GM12878 (cell line): ENCODE measurements around the gene TMEM30A.

Experiments used
- GABPA ChIP-seq: IDR thresholded peaks from 2 replicates; pipeline ENCODE4 v1.6.1; 2014; ENCODE audit warnings: antibody characterized with exemption, low read depth, mild to moderate bottlenecking, inconsistent platforms
- MTA3 ChIP-seq: IDR thresholded peaks from 2 replicates; pipeline ENCODE4 v1.6.1; 2012; ENCODE audit warnings: low read length, inconsistent platforms, borderline replicate concordance
- MYC ChIP-seq: IDR thresholded peaks from 2 replicates; pipeline ENCODE4 v1.6.1; 2011; ENCODE audit warnings: mild to moderate bottlenecking, low read length, moderate library complexity, inconsistent platforms; ENCODE audit not compliant: insufficient read depth, insufficient replicate concordance, insufficient read length, severe bottlenecking
- NRF1 ChIP-seq: conservative IDR thresholded peaks from 2 replicates; pipeline ENCODE4 v1.6.1; 2011; ENCODE audit warnings: mild to moderate bottlenecking, low read depth, low read length, improper control_type of control experiment
- POLR2A ChIP-seq: IDR thresholded peaks from 2 replicates; pipeline ENCODE4 v1.6.1; 2011; ENCODE audit warnings: low read depth, mild to moderate bottlenecking, low read length
- RBBP5 ChIP-seq: fragments of 200-600 bp; sonication (generic); conservative IDR thresholded peaks from 2 replicates; pipeline ENCODE4 v1.6.1; 2016
- SMARCA5 ChIP-seq: fragments of 450-650 bp; IDR thresholded peaks from 2 replicates; pipeline ENCODE4 v1.6.1; 2017; ENCODE audit warnings: mild to moderate bottlenecking
- TAF1 ChIP-seq: IDR thresholded peaks from 2 replicates; pipeline ENCODE4 v1.6.1; 2011; ENCODE audit warnings: mild to moderate bottlenecking, low read depth, low read length, borderline replicate concordance
- TF ChIP-seq, protein P1 (sequence below), 3 experiments: IDR thresholded peaks in 2 of 3; conservative IDR thresholded peaks in 1 of 3; 2 replicates each; pipeline ENCODE4 v1.5.1; 2011; ENCODE audit warnings: low read depth in 3 of 3, low read length in 3 of 3, mild to moderate bottlenecking in 3 of 3, control low read depth in 2 of 3, moderate library complexity in 2 of 3, inconsistent platforms in 1 of 3, mixed read lengths in 1 of 3; ENCODE audit not compliant: control insufficient read depth in 2 of 3, insufficient read depth in 1 of 3; ENCODE audit errors: extremely low read depth in 1 of 3
- TF ChIP-seq, protein P2 (sequence below): fragments of 450-650 bp; IDR thresholded peaks from 2 replicates; pipeline ENCODE4 v1.6.1; 2017; ENCODE audit warnings: mild to moderate bottlenecking, low read depth, inconsistent platforms; ENCODE audit not compliant: poor library complexity, severe bottlenecking
- TF ChIP-seq, protein P3 (sequence below): fragments of 450-650 bp; IDR thresholded peaks from 2 replicates; pipeline ENCODE4 v1.6.1; 2016; ENCODE audit warnings: mild to moderate bottlenecking

GRCh38 chr6:75281653-75282052, 2.9 kb downstream of the TMEM30A start:
- TF ChIP-seq MYC, result no peak
- TF ChIP-seq, protein P1, sequence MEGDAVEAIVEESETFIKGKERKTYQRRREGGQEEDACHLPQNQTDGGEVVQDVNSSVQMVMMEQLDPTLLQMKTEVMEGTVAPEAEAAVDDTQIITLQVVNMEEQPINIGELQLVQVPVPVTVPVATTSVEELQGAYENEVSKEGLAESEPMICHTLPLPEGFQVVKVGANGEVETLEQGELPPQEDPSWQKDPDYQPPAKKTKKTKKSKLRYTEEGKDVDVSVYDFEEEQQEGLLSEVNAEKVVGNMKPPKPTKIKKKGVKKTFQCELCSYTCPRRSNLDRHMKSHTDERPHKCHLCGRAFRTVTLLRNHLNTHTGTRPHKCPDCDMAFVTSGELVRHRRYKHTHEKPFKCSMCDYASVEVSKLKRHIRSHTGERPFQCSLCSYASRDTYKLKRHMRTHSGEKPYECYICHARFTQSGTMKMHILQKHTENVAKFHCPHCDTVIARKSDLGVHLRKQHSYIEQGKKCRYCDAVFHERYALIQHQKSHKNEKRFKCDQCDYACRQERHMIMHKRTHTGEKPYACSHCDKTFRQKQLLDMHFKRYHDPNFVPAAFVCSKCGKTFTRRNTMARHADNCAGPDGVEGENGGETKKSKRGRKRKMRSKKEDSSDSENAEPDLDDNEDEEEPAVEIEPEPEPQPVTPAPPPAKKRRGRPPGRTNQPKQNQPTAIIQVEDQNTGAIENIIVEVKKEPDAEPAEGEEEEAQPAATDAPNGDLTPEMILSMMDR (IDR thresholded peaks at IDR 0.05 in 2 of 3, conservative IDR thresholded peaks at IDR 0.05 in 1 of 3; ENCODE audit: control insufficient read depth in 2 of 3, extremely low read depth in 1 of 3, insufficient read depth in 1 of 3, low read depth in 3 of 3, low read length in 3 of 3), result no peak
- no peak for TF ChIP-seq POLR2A
- no peak for TF ChIP-seq RBBP5
- no peak for TF ChIP-seq MTA3
- TF ChIP-seq TAF1, result no peak
- no peak for TF ChIP-seq NRF1
- TF ChIP-seq GABPA, result no peak
- TF ChIP-seq, protein P2, sequence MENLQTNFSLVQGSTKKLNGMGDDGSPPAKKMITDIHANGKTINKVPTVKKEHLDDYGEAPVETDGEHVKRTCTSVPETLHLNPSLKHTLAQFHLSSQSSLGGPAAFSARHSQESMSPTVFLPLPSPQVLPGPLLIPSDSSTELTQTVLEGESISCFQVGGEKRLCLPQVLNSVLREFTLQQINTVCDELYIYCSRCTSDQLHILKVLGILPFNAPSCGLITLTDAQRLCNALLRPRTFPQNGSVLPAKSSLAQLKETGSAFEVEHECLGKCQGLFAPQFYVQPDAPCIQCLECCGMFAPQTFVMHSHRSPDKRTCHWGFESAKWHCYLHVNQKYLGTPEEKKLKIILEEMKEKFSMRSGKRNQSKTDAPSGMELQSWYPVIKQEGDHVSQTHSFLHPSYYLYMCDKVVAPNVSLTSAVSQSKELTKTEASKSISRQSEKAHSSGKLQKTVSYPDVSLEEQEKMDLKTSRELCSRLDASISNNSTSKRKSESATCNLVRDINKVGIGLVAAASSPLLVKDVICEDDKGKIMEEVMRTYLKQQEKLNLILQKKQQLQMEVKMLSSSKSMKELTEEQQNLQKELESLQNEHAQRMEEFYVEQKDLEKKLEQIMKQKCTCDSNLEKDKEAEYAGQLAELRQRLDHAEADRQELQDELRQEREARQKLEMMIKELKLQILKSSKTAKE, result no peak
- TF ChIP-seq, protein P3, sequence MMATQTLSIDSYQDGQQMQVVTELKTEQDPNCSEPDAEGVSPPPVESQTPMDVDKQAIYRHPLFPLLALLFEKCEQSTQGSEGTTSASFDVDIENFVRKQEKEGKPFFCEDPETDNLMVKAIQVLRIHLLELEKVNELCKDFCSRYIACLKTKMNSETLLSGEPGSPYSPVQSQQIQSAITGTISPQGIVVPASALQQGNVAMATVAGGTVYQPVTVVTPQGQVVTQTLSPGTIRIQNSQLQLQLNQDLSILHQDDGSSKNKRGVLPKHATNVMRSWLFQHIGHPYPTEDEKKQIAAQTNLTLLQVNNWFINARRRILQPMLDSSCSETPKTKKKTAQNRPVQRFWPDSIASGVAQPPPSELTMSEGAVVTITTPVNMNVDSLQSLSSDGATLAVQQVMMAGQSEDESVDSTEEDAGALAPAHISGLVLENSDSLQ, result no peak
- TF ChIP-seq SMARCA5, result no peak
